Liver (tissue), 9 donors: ENCODE data around the gene CNOT4. TPM values are rescaled to one million over a fixed set of nuclear protein-coding genes. Genes with fewer than 3 reads are reported as not detected.

ENCODE experiments used
- DNase-seq: peaks from one replicate; pipeline ENCODE4 v3.0.0-alpha.2; 2017; ENCODE audit warnings: low spot score
- H3K27ac ChIP-seq, 2 donors: one replicate each; pipeline ENCODE4 v1.7.0; 2013; ENCODE audit warnings: inconsistent platforms in 2 of 2, low read length in 2 of 2, control low read depth in 1 of 2, low read depth in 1 of 2, mild to moderate bottlenecking in 1 of 2
- H3K27me3 ChIP-seq, 4 donors: one replicate each; pipeline versions ENCODE4 v1.6.1 to v1.7.0; 2013; ENCODE audit warnings: low read length in 3 of 4, inconsistent platforms in 1 of 4, mild to moderate bottlenecking in 1 of 4, moderate library complexity in 1 of 4; ENCODE audit not compliant: control insufficient read depth in 4 of 4, insufficient read depth in 4 of 4
- H3K36me3 ChIP-seq, 4 donors: one replicate each; pipeline versions ENCODE4 v1.6.1 to v1.7.0; 2013; ENCODE audit warnings: low read length in 3 of 4, mild to moderate bottlenecking in 3 of 4, low read depth in 1 of 4, moderate library complexity in 1 of 4; ENCODE audit not compliant: control insufficient read depth in 4 of 4, insufficient read depth in 3 of 4
- H3K4me1 ChIP-seq, 4 donors: one replicate each; pipeline versions ENCODE4 v1.6.1 to v1.7.0; 2013; ENCODE audit warnings: low read length in 3 of 4, mild to moderate bottlenecking in 3 of 4, moderate library complexity in 1 of 4; ENCODE audit not compliant: control insufficient read depth in 4 of 4, insufficient read depth in 4 of 4
- H3K4me3 ChIP-seq, 3 donors: one replicate each; pipeline versions ENCODE4 v1.6.1 to v1.7.0; 2013; ENCODE audit warnings: low read length in 3 of 3, control low read depth in 1 of 3, low read depth in 1 of 3, mild to moderate bottlenecking in 1 of 3
- H3K9ac ChIP-seq, 2 donors: one replicate each; pipeline ENCODE4 v1.7.0; 2013; ENCODE audit warnings: low read length in 2 of 2, mild to moderate bottlenecking in 2 of 2, moderate library complexity in 2 of 2, control low read depth in 1 of 2, low read depth in 1 of 2
- H3K9me3 ChIP-seq, 4 donors: one replicate each; pipeline versions ENCODE4 v1.6.1 to v1.7.0; 2013; ENCODE audit warnings: low read length in 3 of 4; ENCODE audit not compliant: control insufficient read depth in 4 of 4
- ATF3 ChIP-seq: IDR thresholded peaks from 2 replicates; pipeline ENCODE4 v1.6.1; 2016; ENCODE audit warnings: antibody characterized with exemption
- FOXA2 ChIP-seq: IDR thresholded peaks from 2 replicates; pipeline ENCODE4 v1.6.1; 2016; ENCODE audit warnings: antibody characterized with exemption
- GABPA ChIP-seq, 2 donors: IDR thresholded peaks in 1 of 2; conservative IDR thresholded peaks in 1 of 2; 2 replicates each; pipeline ENCODE4 v1.6.1; 2016; ENCODE audit warnings: antibody characterized with exemption in 2 of 2, mild to moderate bottlenecking in 1 of 2, moderate library complexity in 1 of 2
- HNF4A ChIP-seq, 2 donors: conservative IDR thresholded peaks; 2 replicates each; pipeline ENCODE4 v1.6.1; 2016; ENCODE audit warnings: antibody characterized with exemption in 2 of 2, mild to moderate bottlenecking in 2 of 2
- HNF4G ChIP-seq: IDR thresholded peaks from 2 replicates; pipeline ENCODE4 v1.6.1; 2016; ENCODE audit warnings: antibody characterized with exemption
- JUND ChIP-seq, 2 donors: IDR thresholded peaks; 2 replicates each; pipeline ENCODE4 v1.6.1; 2016; ENCODE audit warnings: antibody characterized with exemption in 2 of 2
- MAX ChIP-seq: IDR thresholded peaks from 2 replicates; pipeline ENCODE4 v1.6.1; 2016; ENCODE audit warnings: antibody characterized with exemption
- REST ChIP-seq: IDR thresholded peaks from 2 replicates; pipeline ENCODE4 v1.6.1; 2016; ENCODE audit warnings: antibody characterized with exemption, mild to moderate bottlenecking
- RXRA ChIP-seq, 2 donors: IDR thresholded peaks; 2 replicates each; pipeline ENCODE4 v1.6.1; 2017 to 2018; ENCODE audit warnings: antibody characterized with exemption in 2 of 2, mild to moderate bottlenecking in 1 of 2
- SP1 ChIP-seq: IDR thresholded peaks from 2 replicates; pipeline ENCODE4 v1.6.1; 2018; ENCODE audit warnings: antibody characterized with exemption, mild to moderate bottlenecking
- TAF1 ChIP-seq: conservative IDR thresholded peaks from 2 replicates; pipeline ENCODE4 v1.6.1; 2016; ENCODE audit warnings: antibody characterized with exemption, mild to moderate bottlenecking
- WGBS: extraction: QIAGEN DNeasy Blood & Tissue Kit; methylation state at CpG from one replicate; pipeline ENCODE4 v1.1.7; 2013; 5-methylcytosine and 5-hydroxymethylcytosine counted together
- polyA plus RNA-seq, 2 donors: library from polyadenylated mRNA; stranded (reverse) in 1 of 2; unstranded in 1 of 2; fragments of 200-250 nt in 1 of 2; fragments of >200 nt in 1 of 2; fragmentation: Nextera tagmentation in 1 of 2; extraction: Ambion mirVana in 1 of 2; gene quantifications; one replicate each; pipeline versions ENCODE4 v1.2.1 to v1.2.3, GENCODE V29; 2013 to 2015
- total RNA-seq, 2 donors: library from RNA; depleted of rRNA; stranded (reverse); fragments of >200 nt; gene quantifications; one replicate each; pipeline ENCODE4 v1.2.3, GENCODE V29; 2014
- TF ChIP-seq, protein P1 (sequence below): IDR thresholded peaks from 2 replicates; pipeline ENCODE4 v1.6.1; 2016; ENCODE audit warnings: antibody characterized with exemption
- donor health status: healthy.
- donor health status: healthy.
- donor health status: healthy.
- donor health status: healthy.
- donor health status: healthy.

CNOT4 gene
- total and polyA plus RNA-seq, 4 donors: 3.7 to 11.1 (median 8.6) TPM

GRCh38 chr7:135368416-135369186, 141.3 kb downstream of the CNOT4 start:
- Histone ChIP-seq H3K36me3 (peaks cover 0 to 2% (median 0%) of the 10 kb centered on the region in 4 donors), H3K9ac (no peak overlapping the region), H3K9me3 (no peaks in the 10 kb centered on the region), H3K27ac (no peak overlapping the region), H3K27me3 (no peaks in the 10 kb centered on the region), H3K4me3 (no peak overlapping the region), H3K4me1 (peaks cover 5 to 9% (median 6%) of the 10 kb centered on the region in 4 donors)
- DNase-seq: no peak
- no peak for TF ChIP-seq SP1
- TF ChIP-seq JUND (IDR thresholded peaks at IDR 0.05): no peak
- no peak for TF ChIP-seq RXRA (IDR thresholded peaks at IDR 0.05)
- no peak for TF ChIP-seq GABPA (IDR thresholded peaks at IDR 0.05 in 1 of 2, conservative IDR thresholded peaks at IDR 0.05 in 1 of 2)
- no peak for TF ChIP-seq ATF3
- TF ChIP-seq REST: no peak
- TF ChIP-seq FOXA2: no peak
- TF ChIP-seq TAF1: no peak
- TF ChIP-seq HNF4A (conservative IDR thresholded peaks at IDR 0.05): no peak
- TF ChIP-seq, protein P1, sequence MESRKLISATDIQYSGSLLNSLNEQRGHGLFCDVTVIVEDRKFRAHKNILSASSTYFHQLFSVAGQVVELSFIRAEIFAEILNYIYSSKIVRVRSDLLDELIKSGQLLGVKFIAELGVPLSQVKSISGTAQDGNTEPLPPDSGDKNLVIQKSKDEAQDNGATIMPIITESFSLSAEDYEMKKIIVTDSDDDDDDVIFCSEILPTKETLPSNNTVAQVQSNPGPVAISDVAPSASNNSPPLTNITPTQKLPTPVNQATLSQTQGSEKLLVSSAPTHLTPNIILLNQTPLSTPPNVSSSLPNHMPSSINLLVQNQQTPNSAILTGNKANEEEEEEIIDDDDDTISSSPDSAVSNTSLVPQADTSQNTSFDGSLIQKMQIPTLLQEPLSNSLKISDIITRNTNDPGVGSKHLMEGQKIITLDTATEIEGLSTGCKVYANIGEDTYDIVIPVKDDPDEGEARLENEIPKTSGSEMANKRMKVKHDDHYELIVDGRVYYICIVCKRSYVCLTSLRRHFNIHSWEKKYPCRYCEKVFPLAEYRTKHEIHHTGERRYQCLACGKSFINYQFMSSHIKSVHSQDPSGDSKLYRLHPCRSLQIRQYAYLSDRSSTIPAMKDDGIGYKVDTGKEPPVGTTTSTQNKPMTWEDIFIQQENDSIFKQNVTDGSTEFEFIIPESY: no peak
- TF ChIP-seq HNF4G: no peak
- 96% methylated on average over 5 of the region's 5 CpGs for WGBS

- no peaks in the 10 kb centered on the region for H3K9me3 ChIP-seq
- H3K36me3 ChIP-seq: peaks cover 0 to 12% (median 1%) of the 10 kb centered on the region in 4 donors
- 86% methylated on average over 7 of the region's 7 CpGs for WGBS
- no peak for DNase-seq
- no peak overlapping the region for H3K4me3 ChIP-seq
- peaks cover 1 to 4% (median 3%) of the 10 kb centered on the region in 4 donors for H3K4me1 ChIP-seq
- no peak for TF ChIP-seq GABPA (IDR thresholded peaks at IDR 0.05 in 1 of 2, conservative IDR thresholded peaks at IDR 0.05 in 1 of 2)
- peak in 1 of 2 donors; percentile 27 for TF ChIP-seq HNF4A (conservative IDR thresholded peaks at IDR 0.05)
- no peak for TF ChIP-seq MAX
- no peaks in the 10 kb centered on the region for H3K27me3 ChIP-seq
- no peak overlapping the region for H3K9ac ChIP-seq
- H3K27ac ChIP-seq: no peak overlapping the region
These were observed 142.9 kb downstream of the CNOT4 start for GRCh38 chr7:135366843-135367508.
